Lower leg skin (tissue), 3 donors: ENCODE data around the gene POFUT1.
"Not testable (repeated sequence)": the region's sequence is repeated elsewhere in the genome, so short reads cannot be mapped to it uniquely, and the experiment has no call there.

Experiments
- CTCF ChIP-seq, 3 donors: fragments of 450-650 bp; IDR thresholded peaks; one replicate each; pipeline ENCODE4 v1.5.1; 2016; ENCODE audit warnings: antibody characterized with exemption in 3 of 3, mild to moderate bottlenecking in 3 of 3, moderate library complexity in 2 of 3
- POLR2A ChIP-seq, 2 donors: fragments of 450-650 bp; IDR thresholded peaks; one replicate each; pipeline ENCODE4 v1.6.1; 2016 to 2017; ENCODE audit warnings: antibody characterized with exemption in 2 of 2, mild to moderate bottlenecking in 1 of 2, moderate library complexity in 1 of 2

- not testable (repeated sequence) for TF ChIP-seq POLR2A, CTCF (IDR thresholded peaks at IDR 0.05)
Measured at GRCh38 chr20:32260973-32261372, 53.3 kb downstream of the POFUT1 start.
